Thymus (tissue), 11 donors: ENCODE measurements around the gene SCAF11. TPM values are rescaled to one million over a fixed set of nuclear protein-coding genes. Genes with fewer than 3 reads are reported as not detected.

Source experiments
- DNase-seq, 9 donors: peaks; one replicate each; pipeline ENCODE4 v3.0.0-alpha.2; 2013; ENCODE audit warnings: low spot score in 9 of 9, low read depth in 6 of 9, missing footprints in 1 of 9
- H3K27ac ChIP-seq, 2 donors: one replicate each; pipeline ENCODE4 v1.5.1; 2013; ENCODE audit warnings: control low read depth in 1 of 2, low read depth in 1 of 2, low read length in 1 of 2, mild to moderate bottlenecking in 1 of 2, moderate library complexity in 1 of 2
- H3K27me3 ChIP-seq, 2 donors: one replicate each; pipeline ENCODE4 v1.5.1; 2013; ENCODE audit warnings: low read length in 1 of 2; ENCODE audit not compliant: control insufficient read depth in 2 of 2, insufficient read depth in 1 of 2
- H3K36me3 ChIP-seq, 2 donors: one replicate each; pipeline ENCODE4 v1.5.1; 2013; ENCODE audit warnings: low read length in 1 of 2, mild to moderate bottlenecking in 1 of 2, moderate library complexity in 1 of 2; ENCODE audit not compliant: control insufficient read depth in 2 of 2, insufficient read depth in 2 of 2
- H3K4me1 ChIP-seq, 2 donors: one replicate each; pipeline ENCODE4 v1.5.1; 2013; ENCODE audit warnings: low read length in 2 of 2; ENCODE audit not compliant: control insufficient read depth in 2 of 2, insufficient read depth in 2 of 2
- H3K4me3 ChIP-seq, 2 donors: one replicate each; pipeline ENCODE4 v1.5.1; 2013; ENCODE audit warnings: low read length in 2 of 2, control low read depth in 1 of 2, mild to moderate bottlenecking in 1 of 2
- H3K9me3 ChIP-seq, 2 donors: one replicate each; pipeline ENCODE4 v1.5.1; 2013; ENCODE audit warnings: low read length in 1 of 2, mild to moderate bottlenecking in 1 of 2; ENCODE audit not compliant: control insufficient read depth in 2 of 2, insufficient read depth in 1 of 2
- WGBS: extraction: QIAGEN DNeasy Blood & Tissue Kit; methylation state at CpG from one replicate; pipeline ENCODE4 v1.1.7; 2013; 5-methylcytosine and 5-hydroxymethylcytosine counted together
- polyA plus RNA-seq: library from polyadenylated mRNA; stranded (reverse); fragments of 200-250 nt; gene quantifications from one replicate; pipeline ENCODE4 v1.2.3, GENCODE V29; 2013
- total RNA-seq: library from RNA; stranded (reverse); fragments of 120-200 nt; gene quantifications from one replicate; pipeline ENCODE4 v1.2.4, GENCODE V29; 2013
- donor health status: healthy.

The SCAF11 gene
- total and polyA plus RNA-seq, 2 donors = 42.9 to 89.4 TPM

GRCh38 chr12:45946435-45946834 lies 43.9 kb downstream of the SCAF11 start:
- Histone ChIP-seq H3K27ac (no peak overlapping the region), H3K4me3 (no peak overlapping the region), H3K27me3 (no peaks in the 10 kb centered on the region), H3K4me1 (no peaks in the 10 kb centered on the region), H3K36me3 (peaks cover 33 to 55% of the 10 kb centered on the region in 2 donors), H3K9me3 (no peaks in the 10 kb centered on the region)
- WGBS = 99% methylated on average over 1 of the region's 1 CpG
- no peak for DNase-seq

DNA sequence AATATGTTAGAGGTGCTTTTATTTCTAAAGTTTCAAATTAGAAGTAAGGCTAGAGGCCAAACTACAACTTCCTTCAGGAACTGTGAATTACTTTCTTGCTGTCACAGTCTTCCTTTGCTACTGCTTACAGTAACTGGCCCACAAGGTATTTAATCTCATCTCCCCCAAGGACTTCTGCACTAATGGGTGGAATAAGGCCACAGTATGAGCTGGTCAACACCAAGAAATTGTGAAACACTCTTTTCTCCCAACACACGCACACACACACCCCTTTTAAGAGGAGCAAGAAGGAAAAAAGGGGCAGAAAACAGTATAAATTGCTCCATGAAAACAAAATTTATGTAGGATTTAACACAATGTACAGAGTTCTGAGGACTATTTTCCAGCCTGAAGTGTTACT lies 45.6 kb downstream of the SCAF11 start:
- no peaks in the 10 kb centered on the region for H3K9me3 ChIP-seq
- no peak overlapping the region for H3K4me3 ChIP-seq
- H3K36me3 ChIP-seq = peaks cover 34 to 68% of the 10 kb centered on the region in 2 donors
- no peaks in the 10 kb centered on the region for H3K4me1 ChIP-seq
- H3K27ac ChIP-seq = no peak overlapping the region
- no peaks in the 10 kb centered on the region for H3K27me3 ChIP-seq
- WGBS = 100% methylated on average over 1 of the region's 1 CpG
- no peak for DNase-seq

- H3K9me3 ChIP-seq = no peaks in the 10 kb centered on the region
- H3K36me3 ChIP-seq = peaks cover 22 to 41% of the 10 kb centered on the region in 2 donors
- H3K4me3 ChIP-seq = no peak overlapping the region
- WGBS = 98% methylated on average over 2 of the region's 2 CpGs
- H3K4me1 ChIP-seq = no peaks in the 10 kb centered on the region
- DNase-seq = no peak
- H3K27ac ChIP-seq = no peak overlapping the region
- no peaks in the 10 kb centered on the region for H3K27me3 ChIP-seq
Measured at GRCh38 chr12:45939759-45940158, 50.6 kb downstream of the SCAF11 start.

DNA sequence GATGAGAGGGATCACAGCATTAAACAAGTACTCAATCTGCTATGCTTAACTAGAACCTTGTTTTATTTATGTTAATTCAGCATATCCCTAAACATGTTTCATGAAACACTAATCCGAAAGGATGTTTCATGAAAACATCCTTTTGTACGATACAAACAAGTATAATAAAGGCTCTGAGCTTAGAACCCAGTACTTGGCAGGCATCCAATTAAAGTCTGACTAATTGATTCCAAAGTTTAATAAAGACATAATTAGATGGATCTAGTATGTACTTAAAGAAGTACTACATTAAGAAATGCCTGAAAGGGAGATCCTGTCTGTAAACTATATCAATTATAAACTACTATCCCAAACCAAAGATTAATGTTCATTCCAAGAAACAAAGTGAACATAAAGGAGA lies 51.8 kb downstream of the SCAF11 start:
- no peaks in the 10 kb centered on the region for H3K9me3 ChIP-seq
- DNase-seq = no peak
- H3K27ac ChIP-seq = no peak overlapping the region
- no peaks in the 10 kb centered on the region for H3K27me3 ChIP-seq
- no peak overlapping the region for H3K4me3 ChIP-seq
- peaks cover 19 to 41% of the 10 kb centered on the region in 2 donors for H3K36me3 ChIP-seq
- no peaks in the 10 kb centered on the region for H3K4me1 ChIP-seq
- 98% methylated on average over 2 of the region's 2 CpGs for WGBS

- Histone ChIP-seq H3K4me1 (no peaks in the 10 kb centered on the region), H3K27me3 (no peaks in the 10 kb centered on the region), H3K27ac (no peak overlapping the region), H3K36me3 (peaks cover 8 to 32% of the 10 kb centered on the region in 2 donors), H3K9me3 (no peaks in the 10 kb centered on the region), H3K4me3 (no peak overlapping the region)
- 83% methylated on average over 1 of the region's 1 CpG for WGBS
- no peak for DNase-seq
Measured at GRCh38 chr12:45934956-45935355, 55.4 kb downstream of the SCAF11 start.

GRCh38 chr12:45933504-45933903 lies 56.9 kb downstream of the SCAF11 start:
- Histone ChIP-seq H3K9me3 (no peaks in the 10 kb centered on the region), H3K4me1 (no peaks in the 10 kb centered on the region), H3K36me3 (peaks cover 12 to 35% of the 10 kb centered on the region in 2 donors), H3K27me3 (no peaks in the 10 kb centered on the region), H3K27ac (no peak overlapping the region), H3K4me3 (no peak overlapping the region)
- no peak for DNase-seq
- WGBS = 83% methylated on average over 2 of the region's 2 CpGs

DNA sequence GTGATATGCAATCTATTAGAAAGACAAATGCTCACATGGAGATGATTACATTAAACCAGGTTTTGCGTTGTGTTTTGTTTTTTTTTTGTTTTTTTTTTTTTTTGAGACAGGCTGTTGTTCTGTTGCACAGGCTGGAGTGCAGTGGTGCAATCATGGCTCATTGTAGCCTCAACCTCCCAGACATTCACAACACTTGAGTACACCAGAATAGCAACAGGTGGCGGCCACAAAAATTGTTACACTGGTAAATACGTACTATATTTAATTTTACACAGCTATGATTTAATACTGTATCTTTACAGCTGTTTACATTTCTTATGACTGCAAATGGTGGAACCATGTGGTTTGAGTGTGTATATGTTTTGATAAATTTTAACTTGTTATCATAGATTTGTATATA lies 60.0 kb downstream of the SCAF11 start:
- no peak overlapping the region for H3K4me3 ChIP-seq
- H3K36me3 ChIP-seq = peaks cover 27 to 52% of the 10 kb centered on the region in 2 donors
- H3K9me3 ChIP-seq = no peaks in the 10 kb centered on the region
- DNase-seq = no peak
- H3K27ac ChIP-seq = no peak overlapping the region
- no peaks in the 10 kb centered on the region for H3K4me1 ChIP-seq
- WGBS = 99% methylated on average over 3 of the region's 3 CpGs
- H3K27me3 ChIP-seq = no peaks in the 10 kb centered on the region

- Histone ChIP-seq H3K27me3 (no peaks in the 10 kb centered on the region), H3K4me3 (no peak overlapping the region), H3K4me1 (no peaks in the 10 kb centered on the region), H3K27ac (no peak overlapping the region), H3K9me3 (no peaks in the 10 kb centered on the region), H3K36me3 (peaks cover 32 to 57% of the 10 kb centered on the region in 2 donors)
- no peak for DNase-seq
- WGBS = 76% methylated on average over 2 of the region's 2 CpGs
Measured at GRCh38 chr12:45928309-45928708, 62.1 kb downstream of the SCAF11 start.

- DNase-seq = no peak
- Histone ChIP-seq H3K27me3 (no peaks in the 10 kb centered on the region), H3K36me3 (peaks cover 9 to 27% of the 10 kb centered on the region in 2 donors), H3K4me3 (no peak overlapping the region), H3K27ac (no peak overlapping the region), H3K9me3 (no peaks in the 10 kb centered on the region), H3K4me1 (no peaks in the 10 kb centered on the region)
- WGBS = 96% methylated on average over 3 of the region's 3 CpGs
Measured at GRCh38 chr12:45918818-45919217, 71.6 kb downstream of the SCAF11 start.

DNA sequence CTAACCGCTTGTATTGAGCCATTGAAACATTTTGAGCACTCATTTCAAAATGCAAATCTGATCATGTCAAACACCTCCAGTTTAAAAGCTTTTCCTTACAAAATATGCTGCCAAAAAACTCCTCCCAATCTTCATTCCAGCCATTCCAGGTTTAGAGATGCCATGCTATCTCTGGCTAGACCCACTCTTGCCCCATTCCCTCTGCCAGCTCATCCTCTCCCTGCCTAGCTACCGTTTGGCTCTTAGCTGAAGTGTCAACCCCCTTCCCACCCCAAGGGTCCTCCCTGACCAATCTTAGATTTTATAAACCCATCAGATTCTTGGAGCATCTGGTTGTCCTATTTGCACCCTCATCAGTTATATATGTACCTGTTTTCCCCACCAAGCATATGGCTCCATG lies 75.0 kb downstream of the SCAF11 start:
- Histone ChIP-seq H3K36me3 (peaks cover 6 to 11% of the 10 kb centered on the region in 2 donors), H3K9me3 (no peaks in the 10 kb centered on the region), H3K27me3 (no peaks in the 10 kb centered on the region), H3K4me1 (no peaks in the 10 kb centered on the region), H3K4me3 (no peak overlapping the region), H3K27ac (no peak overlapping the region)
- DNase-seq = no peak
- 91% methylated on average over 2 of the region's 2 CpGs for WGBS
